Lower lobe of right lung (tissue), 2 donors: Measurements from ENCODE around the gene GTF3C2. TPM values are rescaled to one million over a fixed set of nuclear protein-coding genes. Genes with fewer than 3 reads are reported as not detected.
"Not testable (repeated sequence)": the region's sequence is repeated elsewhere in the genome, so short reads cannot be mapped to it uniquely, and the experiment has no call there.

ENCODE experiments used
- ATAC-seq, 2 donors: fragments of 200-7000 bp; cut with Tn5 transposase; one replicate each; pipeline ENCODE4 v1.9.1; 2020 to 2022; ENCODE audit warnings: mild to moderate bottlenecking in 2 of 2, moderate library complexity in 2 of 2
- DNase-seq: peaks from one replicate; pipeline ENCODE4 v3.0.0-alpha.2; 2020
- H3K27ac ChIP-seq: fragments of 200-600 bp; one replicate; pipeline ENCODE4 v1.8.0; 2022
- H3K27me3 ChIP-seq: fragments of 200-600 bp; one replicate; pipeline ENCODE4 v1.8.0; 2022; ENCODE audit warnings: low read depth
- H3K36me3 ChIP-seq: fragments of 200-600 bp; one replicate; pipeline ENCODE4 v1.8.0; 2022; ENCODE audit warnings: mild to moderate bottlenecking
- H3K4me1 ChIP-seq: fragments of 200-600 bp; one replicate; pipeline ENCODE4 v1.8.0; 2022
- H3K4me3 ChIP-seq: fragments of 200-600 bp; one replicate; pipeline ENCODE4 v1.8.0; 2022; ENCODE audit warnings: mild to moderate bottlenecking
- H3K9me3 ChIP-seq: fragments of 200-600 bp; one replicate; pipeline ENCODE4 v1.8.0; 2022
- intact Hi-C: fragments of 100-400 bp; cut with DNase I; formaldehyde crosslinking; loops from one replicate; pipeline ENCODE4 v1.11.0; 2022
- total RNA-seq: library from RNA; stranded (reverse); fragmentation: NEBNext Ultra II Directional; extraction: Animal tissue kit (Norgen Biotek cat#: 25700); gene quantifications from one replicate; pipeline ENCODE4 v1.2.1, GENCODE V29; 2021
- TF ChIP-seq, protein P1 (sequence below): fragments of 200-600 bp; IDR thresholded peaks from one replicate; pipeline ENCODE4 v1.8.0; 2022; ENCODE audit warnings: antibody characterized with exemption, mild to moderate bottlenecking
- donor health status: DM: no; HTN: yes; CAD: no; lungs with severe emphysema.

GTF3C2 gene
- total RNA-seq, 1 donor from 2014 or later = 56.4 TPM

DNA sequence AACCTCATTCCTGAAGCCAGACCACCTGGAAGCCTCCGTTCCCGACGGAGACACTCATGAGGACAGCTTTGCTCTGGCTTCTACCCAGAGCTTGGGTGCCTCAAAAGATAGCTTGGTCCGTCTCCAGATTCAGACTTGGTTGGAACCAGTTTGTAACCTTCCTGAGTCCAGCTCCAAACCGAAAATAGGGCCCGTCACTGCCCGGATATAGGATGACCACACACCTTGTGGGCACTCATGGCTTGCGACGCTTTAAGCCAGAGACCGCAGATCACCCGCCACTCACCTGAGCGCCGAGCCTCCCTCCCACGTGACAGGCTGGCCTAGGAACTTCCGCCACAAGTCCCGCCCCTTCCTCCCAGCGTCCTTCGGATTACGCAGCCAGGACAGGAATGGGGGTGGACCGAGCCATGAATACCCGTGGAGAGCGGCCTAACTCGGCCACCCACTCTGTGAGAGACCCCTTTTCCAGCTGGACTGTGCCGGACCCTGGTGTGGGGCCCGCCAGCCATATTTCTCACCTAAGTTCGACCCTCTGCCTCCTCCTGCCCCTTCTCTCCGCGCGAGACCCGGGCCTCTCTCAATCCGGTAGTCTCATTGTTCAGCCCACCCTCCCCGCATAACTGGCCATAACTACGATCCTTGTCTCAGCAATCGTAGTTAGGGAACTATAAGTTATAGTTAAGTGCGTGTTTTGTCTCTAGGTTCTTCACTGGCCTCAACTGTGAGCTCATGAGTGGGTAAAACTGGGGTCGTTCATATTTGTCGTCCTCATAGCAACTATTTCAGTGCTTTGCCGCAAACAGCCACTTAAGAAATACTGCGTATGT, 33.6 kb downstream of the GTF3C2 start, which contains the start of gene MPV17:
MPV17 (minus strand) TSS at position 332 of the 830 bp plus-strand sequence. CDS start 580 bp downstream, outside the sequence.
- intact Hi-C loops = no loop called here
- H3K4me1 ChIP-seq = peaks cover 20% of the 10 kb centered on the region
- no peaks in the 10 kb centered on the region for H3K27me3 ChIP-seq
- TF ChIP-seq, protein P1, sequence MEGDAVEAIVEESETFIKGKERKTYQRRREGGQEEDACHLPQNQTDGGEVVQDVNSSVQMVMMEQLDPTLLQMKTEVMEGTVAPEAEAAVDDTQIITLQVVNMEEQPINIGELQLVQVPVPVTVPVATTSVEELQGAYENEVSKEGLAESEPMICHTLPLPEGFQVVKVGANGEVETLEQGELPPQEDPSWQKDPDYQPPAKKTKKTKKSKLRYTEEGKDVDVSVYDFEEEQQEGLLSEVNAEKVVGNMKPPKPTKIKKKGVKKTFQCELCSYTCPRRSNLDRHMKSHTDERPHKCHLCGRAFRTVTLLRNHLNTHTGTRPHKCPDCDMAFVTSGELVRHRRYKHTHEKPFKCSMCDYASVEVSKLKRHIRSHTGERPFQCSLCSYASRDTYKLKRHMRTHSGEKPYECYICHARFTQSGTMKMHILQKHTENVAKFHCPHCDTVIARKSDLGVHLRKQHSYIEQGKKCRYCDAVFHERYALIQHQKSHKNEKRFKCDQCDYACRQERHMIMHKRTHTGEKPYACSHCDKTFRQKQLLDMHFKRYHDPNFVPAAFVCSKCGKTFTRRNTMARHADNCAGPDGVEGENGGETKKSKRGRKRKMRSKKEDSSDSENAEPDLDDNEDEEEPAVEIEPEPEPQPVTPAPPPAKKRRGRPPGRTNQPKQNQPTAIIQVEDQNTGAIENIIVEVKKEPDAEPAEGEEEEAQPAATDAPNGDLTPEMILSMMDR = no peak
- peak; percentile 96 to 98 for ATAC-seq
- H3K9me3 ChIP-seq = no peaks in the 10 kb centered on the region
- H3K27ac ChIP-seq = peak within 1 kb of the TSS; percentile 99
- H3K36me3 ChIP-seq = peaks cover 22% of the 10 kb centered on the region
- peak; percentile 95 for DNase-seq
- peak within 1 kb of the TSS; percentile 92 for H3K4me3 ChIP-seq

DNA sequence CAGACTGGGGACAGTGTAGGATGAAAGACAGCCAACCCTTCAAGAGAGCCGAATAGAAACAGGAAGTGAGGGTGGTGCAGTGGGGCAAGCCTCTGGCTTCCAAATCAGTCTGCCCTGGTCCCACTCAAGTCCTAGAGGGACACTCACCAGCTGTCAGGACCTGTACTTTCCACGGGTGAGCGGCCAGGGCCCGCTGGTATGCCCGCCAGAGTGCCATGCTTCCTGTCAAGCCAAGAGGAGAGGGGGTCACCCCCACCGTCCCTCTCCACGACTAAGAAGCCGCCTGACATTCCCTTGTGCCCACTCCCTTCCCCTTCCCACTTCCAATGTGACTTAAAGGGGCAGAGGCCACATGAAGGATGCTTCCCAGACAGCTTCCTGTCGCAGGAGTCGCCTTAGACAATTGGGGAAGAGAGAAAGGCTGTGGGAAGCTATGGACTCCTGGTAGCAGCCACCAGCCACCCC, 34.2 kb downstream of the GTF3C2 start:
- TF ChIP-seq, protein P1 = no peak
- ATAC-seq (peak; percentile 40 to 55), DNase-seq (peak; percentile 60)
- H3K27ac ChIP-seq = peak overlapping the region; percentile 99
- peak overlapping the region; percentile 92 for H3K4me3 ChIP-seq
- H3K27me3 ChIP-seq = no peaks in the 10 kb centered on the region
- H3K36me3 ChIP-seq = peaks cover 20% of the 10 kb centered on the region
- H3K9me3 ChIP-seq = no peaks in the 10 kb centered on the region
- intact Hi-C loops = no loop called here
- H3K4me1 ChIP-seq = peaks cover 20% of the 10 kb centered on the region

DNA sequence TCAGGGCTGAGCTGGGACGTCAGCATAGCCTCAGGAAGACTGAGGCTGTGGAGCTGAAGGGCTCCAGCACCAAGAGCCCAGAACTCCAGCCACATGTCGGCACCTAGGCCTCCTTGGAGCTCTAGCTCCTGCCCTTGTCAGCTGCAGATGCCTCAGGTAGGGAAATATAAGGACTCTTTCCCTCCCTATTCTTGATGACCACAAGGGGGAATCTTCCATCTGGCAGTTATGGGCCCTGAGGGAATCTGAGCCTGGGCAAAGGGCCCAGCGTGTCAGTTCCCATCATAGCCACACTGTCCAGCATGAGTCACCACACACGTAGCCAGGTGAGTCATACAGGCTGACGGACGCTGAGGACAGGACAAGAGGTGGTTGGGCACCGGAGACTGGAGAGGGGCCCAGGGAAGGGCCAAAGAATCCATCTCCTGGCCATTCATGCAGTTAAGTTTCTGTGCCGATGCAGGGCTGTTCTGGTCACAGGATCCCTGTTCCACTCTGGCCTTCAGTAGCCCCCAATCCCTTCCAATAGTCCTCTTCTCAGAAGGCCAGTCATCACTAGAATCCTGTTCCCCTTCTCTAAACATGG, 35.5 kb downstream of the GTF3C2 start:
- DNase-seq = peak; percentile 61
- Histone ChIP-seq H3K9me3 (no peaks in the 10 kb centered on the region), H3K4me3 (no peak overlapping the region), H3K4me1 (peaks cover 25% of the 10 kb centered on the region), H3K36me3 (peaks cover 11% of the 10 kb centered on the region), H3K27me3 (no peaks in the 10 kb centered on the region), H3K27ac (peak overlapping the region; percentile 99)
- TF ChIP-seq, protein P1 = no peak
- peak; percentile 49 to 63 for ATAC-seq
- intact Hi-C loops = no loop called here

DNA sequence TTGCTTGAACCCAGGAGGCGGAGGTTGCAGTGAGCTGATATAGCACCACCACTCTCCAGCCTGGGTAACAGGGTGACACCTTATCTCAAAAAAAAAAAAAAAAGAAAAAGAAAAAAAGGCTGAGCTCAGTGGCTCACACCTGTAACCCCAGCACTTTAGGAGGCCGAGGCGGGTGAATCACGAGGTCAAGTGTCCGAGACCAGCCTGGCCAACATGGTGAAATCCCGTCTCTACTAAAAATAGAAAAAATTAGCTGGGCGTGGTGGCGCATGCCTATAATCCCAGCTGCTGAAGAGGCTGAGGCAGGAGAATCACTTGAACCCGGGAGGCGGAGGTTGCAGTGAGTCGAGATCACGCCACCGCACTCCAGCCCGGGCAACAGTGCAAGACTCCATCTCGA, 36.7 kb downstream of the GTF3C2 start:
- ATAC-seq, H3K27ac ChIP-seq, DNase-seq, H3K9me3 ChIP-seq, H3K4me3 ChIP-seq, H3K27me3 ChIP-seq, intact Hi-C loops: not testable (repeated sequence)
- Histone ChIP-seq H3K4me1 (peaks cover 25% of the 10 kb centered on the region), H3K36me3 (peaks cover 14% of the 10 kb centered on the region)

DNA sequence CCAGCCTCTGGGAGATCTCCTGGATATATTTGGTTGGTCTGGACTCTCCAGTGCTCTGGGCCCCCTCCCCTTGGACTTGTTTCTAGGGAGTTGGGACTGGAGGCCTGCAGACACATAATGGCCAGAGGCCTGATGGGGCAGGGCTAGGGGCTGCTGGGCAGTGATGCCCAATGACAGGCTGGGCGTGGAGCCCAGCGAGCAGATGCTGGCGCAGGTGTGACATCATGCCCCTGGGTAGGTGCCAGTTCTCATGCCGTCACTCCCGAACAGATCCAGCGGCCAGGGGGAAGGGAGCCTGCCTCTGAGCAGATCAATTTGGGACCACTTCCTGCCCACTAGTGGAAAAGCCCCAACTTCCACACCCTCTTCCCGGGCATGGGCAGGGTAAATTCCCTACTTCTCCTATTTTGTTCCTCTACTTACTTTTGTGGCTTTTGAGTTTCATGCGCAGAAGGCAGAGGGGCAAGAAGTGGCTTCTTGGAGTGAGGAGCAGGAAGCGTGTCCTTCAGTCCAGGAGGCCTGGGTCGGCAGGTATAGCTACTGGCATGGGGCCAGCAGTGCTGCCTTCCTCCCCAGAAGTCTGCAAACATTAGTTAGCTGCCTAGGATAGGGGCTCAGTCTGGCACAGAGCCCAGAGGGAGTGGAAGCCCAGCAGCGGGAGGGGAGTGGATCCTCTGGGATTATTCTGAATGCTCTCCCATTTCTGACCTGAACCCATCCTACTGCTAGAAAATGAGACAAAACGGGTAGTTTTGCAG, 39.7 kb downstream of the GTF3C2 start:
- no peak for DNase-seq
- no peaks in the 10 kb centered on the region for H3K27me3 ChIP-seq
- H3K4me3 ChIP-seq = no peak overlapping the region
- H3K4me1 ChIP-seq = peaks cover 9% of the 10 kb centered on the region
- H3K9me3 ChIP-seq = no peaks in the 10 kb centered on the region
- ATAC-seq = peak in 1 of 2 donors; percentile 9
- H3K36me3 ChIP-seq = peaks cover 20% of the 10 kb centered on the region
- no peak overlapping the region for H3K27ac ChIP-seq
- intact Hi-C loops = no loop called here
- TF ChIP-seq, protein P1 = no peak
